Forelimb muscle (tissue), 1 donor: ENCODE measurements around the gene SLC13A2. TPM values are rescaled to one million over a fixed set of nuclear protein-coding genes. Genes with fewer than 3 reads are reported as not detected.
"Not testable (repeated sequence)": the region's sequence is repeated elsewhere in the genome, so short reads cannot be mapped to it uniquely, and the experiment has no call there.

ENCODE experiments used
- DNase-seq: peaks from one replicate; pipeline ENCODE4 v3.0.0-alpha.2; 2013; ENCODE audit warnings: low read depth
- polyA plus RNA-seq: library from polyadenylated mRNA; unstranded; fragments of 120-200 nt; gene quantifications from one replicate; pipeline ENCODE4 v1.2.1, GENCODE V29; 2013; ENCODE audit not compliant: insufficient read length

The SLC13A2 gene
- polyA plus RNA-seq, 1 donor, result not detected

GRCh38 chr17:28514561-28515002, 41.1 kb downstream of the SLC13A2 start:
- no peak for DNase-seq

GRCh38 chr17:28515518-28515917, 42.1 kb downstream of the SLC13A2 start:
- no peak for DNase-seq

GRCh38 chr17:28518132-28518531, 44.7 kb downstream of the SLC13A2 start:
- DNase-seq, result no peak

GRCh38 chr17:28518578-28518977, 45.1 kb downstream of the SLC13A2 start:
- DNase-seq, result no peak

GRCh38 chr17:28519236-28519635, 45.8 kb downstream of the SLC13A2 start:
- no peak for DNase-seq

- no peak for DNase-seq
These were observed 47.2 kb downstream of the SLC13A2 start for GRCh38 chr17:28520687-28521086.

GRCh38 chr17:28521311-28522085, 48.1 kb downstream of the SLC13A2 start:
- no peak for DNase-seq

GRCh38 chr17:28522281-28522680, 48.8 kb downstream of the SLC13A2 start:
- not testable (repeated sequence) for DNase-seq

GRCh38 chr17:28523186-28523585, 49.7 kb downstream of the SLC13A2 start:
- DNase-seq, result no peak

- DNase-seq, result no peak
These were observed 50.4 kb downstream of the SLC13A2 start for GRCh38 chr17:28523876-28524275.

GRCh38 chr17:28524476-28525424, 51.3 kb downstream of the SLC13A2 start:
- DNase-seq, result no peak

GRCh38 chr17:28526381-28526780, 52.9 kb downstream of the SLC13A2 start:
- DNase-seq, result no peak

- DNase-seq, result no peak
These were observed 53.8 kb downstream of the SLC13A2 start for GRCh38 chr17:28527181-28527681.

GRCh38 chr17:28527859-28528258, 54.4 kb downstream of the SLC13A2 start:
- no peak for DNase-seq

- DNase-seq, result no peak
These were observed 55.0 kb downstream of the SLC13A2 start for GRCh38 chr17:28528327-28529012.

GRCh38 chr17:28529013-28529400, 55.6 kb downstream of the SLC13A2 start:
- no peak for DNase-seq

- no peak for DNase-seq
These were observed 56.8 kb downstream of the SLC13A2 start for GRCh38 chr17:28530250-28530649.

- DNase-seq, result no peak
These were observed 57.5 kb downstream of the SLC13A2 start for GRCh38 chr17:28530926-28531325.

GRCh38 chr17:28532050-28532960, 58.9 kb downstream of the SLC13A2 start:
- DNase-seq, result no peak

- no peak for DNase-seq
These were observed 59.8 kb downstream of the SLC13A2 start for GRCh38 chr17:28533091-28533807.
